Naive thymus-derived CD8-positive, alpha-beta T cell (primary cell): ENCODE measurements around the gene SMARCAL1. TPM values are rescaled to one million over a fixed set of nuclear protein-coding genes. Genes with fewer than 3 reads are reported as not detected.

Experiments used
- ATAC-seq, 2 donors: fragments of 150-1000 bp; cut with Tn5 transposase in 1 of 2; sonication (Bioruptor Pico), chemical (Tn5 transposase) in 1 of 2; 1 replicate in 1 of 2; 2 replicates in 1 of 2; pipeline ENCODE4 v1.10.0; 2021; ENCODE audit warnings: mild to moderate bottlenecking in 2 of 2, moderate library complexity in 2 of 2
- POLR2A ChIA-PET: fragments of 350-600 bp; sonication (Branson Sonifier 250); formaldehyde crosslinking; loops from one replicate; lab custom pipeline; 2021; ENCODE audit warnings: antibody characterized with exemption; lab: Charles Lee
- DNase-seq, 10 donors: peaks; one replicate each; pipeline versions ENCODE4 v3.0.0 to v3.0.0-alpha.2; 2020 to 2022
- H3K27ac Mint-ChIP-seq, 10 donors: one replicate each; pipeline ENCODE4 v1.8.0; 2020 to 2022; ENCODE audit warnings: mild to moderate bottlenecking in 10 of 10, mixed read lengths in 10 of 10, moderate library complexity in 4 of 10, inconsistent platforms in 1 of 10
- H3K27me3 Mint-ChIP-seq, 5 donors: one replicate each; pipeline ENCODE4 v1.8.0; 2021 to 2022; ENCODE audit warnings: mixed read lengths in 5 of 5
- H3K36me3 Mint-ChIP-seq, 3 donors: one replicate each; pipeline ENCODE4 v1.8.0; 2020 to 2022; ENCODE audit warnings: mixed read lengths in 3 of 3, mild to moderate bottlenecking in 2 of 3, inconsistent platforms in 1 of 3
- H3K4me1 Mint-ChIP-seq, 4 donors: one replicate each; pipeline ENCODE4 v1.8.0; 2021 to 2022; ENCODE audit warnings: mixed read lengths in 4 of 4
- H3K4me3 Mint-ChIP-seq, 10 donors: one replicate each; pipeline ENCODE4 v1.8.0; 2020 to 2022; ENCODE audit warnings: mild to moderate bottlenecking in 10 of 10, mixed read lengths in 10 of 10, moderate library complexity in 6 of 10, inconsistent platforms in 1 of 10
- H3K9me3 Mint-ChIP-seq, 9 donors: one replicate each; pipeline ENCODE4 v1.8.0; 2020 to 2022; ENCODE audit warnings: mixed read lengths in 9 of 9, mild to moderate bottlenecking in 3 of 9, inconsistent platforms in 1 of 9, moderate library complexity in 1 of 9
- polyA plus RNA-seq, 3 donors: library from polyadenylated mRNA; unstranded; fragments of 300-500 nt; fragmentation: Illumina TruSeq; gene quantifications; one replicate each; pipeline ENCODE4 v1.2.3, GENCODE V29; 2021
- total RNA-seq, 8 experiments: library from RNA in 2 of 8; stranded (reverse) in 2 of 8; gene quantifications; one replicate each; pipeline ENCODE4 v1.2.3 and lab custom pipeline; 2021 to 2026

The SMARCAL1 gene
- total and polyA plus RNA-seq, 5 experiments from 2014 or later: 18.7 to 22.5 (median 22.0) TPM

- H3K9me3 Mint-ChIP-seq: peaks cover 0 to 1% (median 0%) of the 10 kb centered on the region in 9 donors
- H3K27me3 Mint-ChIP-seq: no peaks in the 10 kb centered on the region
- POLR2A ChIA-PET: no interaction called here
- no peak overlapping the region for H3K27ac Mint-ChIP-seq
- H3K4me3 Mint-ChIP-seq: no peak overlapping the region
- H3K36me3 Mint-ChIP-seq: peaks cover 20 to 95% (median 54%) of the 10 kb centered on the region in 3 donors
- ATAC-seq (no peak), DNase-seq (no peak)
- peaks cover 11 to 30% (median 22%) of the 10 kb centered on the region in 4 donors for H3K4me1 Mint-ChIP-seq
Measured at GRCh38 chr2:216420367-216421101, 8.2 kb downstream of the SMARCAL1 start.

GRCh38 chr2:216423071-216423470 lies 10.8 kb downstream of the SMARCAL1 start:
- Mint-ChIP-seq H3K9me3 (peaks cover 0 to 1% (median 0%) of the 10 kb centered on the region in 9 donors), H3K27ac (peak overlapping the region in 1 of 10 donors; percentile 65), H3K4me1 (peaks cover 4 to 20% (median 10%) of the 10 kb centered on the region in 4 donors), H3K4me3 (no peak overlapping the region), H3K27me3 (no peaks in the 10 kb centered on the region), H3K36me3 (peaks cover 20 to 96% (median 58%) of the 10 kb centered on the region in 3 donors)
- DNase-seq (no peak), ATAC-seq (no peak)
- POLR2A ChIA-PET: no interaction called here

- DNase-seq (no peak), ATAC-seq (no peak)
- H3K27ac Mint-ChIP-seq: no peak overlapping the region
- H3K4me1 Mint-ChIP-seq: peaks cover 3 to 15% (median 7%) of the 10 kb centered on the region in 4 donors
- POLR2A ChIA-PET: no interaction called here
- peaks cover 28 to 97% (median 59%) of the 10 kb centered on the region in 3 donors for H3K36me3 Mint-ChIP-seq
- H3K9me3 Mint-ChIP-seq: peaks cover 0 to 1% (median 0%) of the 10 kb centered on the region in 9 donors
- no peak overlapping the region for H3K4me3 Mint-ChIP-seq
- no peaks in the 10 kb centered on the region for H3K27me3 Mint-ChIP-seq
Measured at GRCh38 chr2:216424274-216424673, 12.0 kb downstream of the SMARCAL1 start.

GRCh38 chr2:216425008-216425787 lies 12.9 kb downstream of the SMARCAL1 start:
- Mint-ChIP-seq H3K4me1 (peaks cover under 1 to 14% (median 3%) of the 10 kb centered on the region in 4 donors), H3K36me3 (peaks cover 31 to 99% (median 64%) of the 10 kb centered on the region in 3 donors), H3K9me3 (peaks cover 0 to 1% (median 0%) of the 10 kb centered on the region in 9 donors), H3K4me3 (no peak overlapping the region), H3K27ac (no peak overlapping the region), H3K27me3 (no peaks in the 10 kb centered on the region)
- POLR2A ChIA-PET: no interaction called here
- no peak for DNase-seq
- no peak for ATAC-seq

GRCh38 chr2:216426166-216426777 lies 14.0 kb downstream of the SMARCAL1 start:
- H3K27me3 Mint-ChIP-seq: no peaks in the 10 kb centered on the region
- H3K4me3 Mint-ChIP-seq: no peak overlapping the region
- ATAC-seq (no peak), DNase-seq (no peak)
- POLR2A ChIA-PET: no interaction called here
- peaks cover 0 to 1% (median 0%) of the 10 kb centered on the region in 9 donors for H3K9me3 Mint-ChIP-seq
- peaks cover 27 to 99% (median 63%) of the 10 kb centered on the region in 3 donors for H3K36me3 Mint-ChIP-seq
- peak overlapping the region in 1 of 10 donors; percentile 32 for H3K27ac Mint-ChIP-seq
- peaks cover 0 to 14% (median 1%) of the 10 kb centered on the region in 4 donors for H3K4me1 Mint-ChIP-seq

- DNase-seq: no peak
- peaks cover 27 to 99% (median 59%) of the 10 kb centered on the region in 3 donors for H3K36me3 Mint-ChIP-seq
- POLR2A ChIA-PET: no interaction called here
- H3K4me1 Mint-ChIP-seq: peaks cover 0 to 14% (median 1%) of the 10 kb centered on the region in 4 donors
- H3K27me3 Mint-ChIP-seq: no peaks in the 10 kb centered on the region
- H3K4me3 Mint-ChIP-seq: no peak overlapping the region
- H3K27ac Mint-ChIP-seq: no peak overlapping the region
- peaks cover 0 to 1% (median 0%) of the 10 kb centered on the region in 9 donors for H3K9me3 Mint-ChIP-seq
- no peak for ATAC-seq
Measured at GRCh38 chr2:216426938-216427337, 14.7 kb downstream of the SMARCAL1 start.

- Mint-ChIP-seq H3K27ac (peak overlapping the region in 2 of 10 donors; percentile 6 to 40), H3K36me3 (peaks cover 22 to 96% (median 56%) of the 10 kb centered on the region in 3 donors), H3K9me3 (peaks cover 0 to 1% (median 0%) of the 10 kb centered on the region in 9 donors), H3K27me3 (no peaks in the 10 kb centered on the region), H3K4me3 (no peak overlapping the region), H3K4me1 (peaks cover 0 to 3% (median 0%) of the 10 kb centered on the region in 4 donors)
- no peak for DNase-seq
- POLR2A ChIA-PET: no interaction called here
- ATAC-seq: no peak
Measured at GRCh38 chr2:216428618-216429350, 16.5 kb downstream of the SMARCAL1 start.

- no peaks in the 10 kb centered on the region for H3K27me3 Mint-ChIP-seq
- peaks cover 19 to 94% (median 54%) of the 10 kb centered on the region in 3 donors for H3K36me3 Mint-ChIP-seq
- DNase-seq: no peak
- no peak for ATAC-seq
- H3K4me1 Mint-ChIP-seq: peaks cover 0 to 3% (median 0%) of the 10 kb centered on the region in 4 donors
- H3K4me3 Mint-ChIP-seq: no peak overlapping the region
- peaks cover 0 to 1% (median 0%) of the 10 kb centered on the region in 9 donors for H3K9me3 Mint-ChIP-seq
- POLR2A ChIA-PET: no interaction called here
- peak overlapping the region in 2 of 10 donors; percentile 39 to 75 for H3K27ac Mint-ChIP-seq
Measured at GRCh38 chr2:216429428-216429827, 17.1 kb downstream of the SMARCAL1 start.

- Mint-ChIP-seq H3K27ac (no peak overlapping the region), H3K36me3 (peaks cover 19 to 92% (median 50%) of the 10 kb centered on the region in 3 donors)
- ATAC-seq: no peak
Measured at GRCh38 chr2:216430811-216431530, 18.7 kb downstream of the SMARCAL1 start.

GRCh38 chr2:216431531-216431856 lies 19.2 kb downstream of the SMARCAL1 start:
- POLR2A ChIA-PET: no interaction called here
- H3K27ac Mint-ChIP-seq: no peak overlapping the region
- peaks cover 23 to 92% (median 49%) of the 10 kb centered on the region in 3 donors for H3K36me3 Mint-ChIP-seq
- no peaks in the 10 kb centered on the region for H3K27me3 Mint-ChIP-seq
- DNase-seq: no peak
- no peak overlapping the region for H3K4me3 Mint-ChIP-seq
- no peaks in the 10 kb centered on the region for H3K9me3 Mint-ChIP-seq
- ATAC-seq: no peak
- peaks cover 0 to 3% (median 0%) of the 10 kb centered on the region in 4 donors for H3K4me1 Mint-ChIP-seq

More at GRCh38 chr2:216430811-216431530, 18.7 kb downstream of the SMARCAL1 start:
- no peaks in the 10 kb centered on the region for H3K27me3 Mint-ChIP-seq
- DNase-seq: no peak
- POLR2A ChIA-PET: no interaction called here
- H3K4me1 Mint-ChIP-seq: peaks cover 0 to 3% (median 0%) of the 10 kb centered on the region in 4 donors
- no peaks in the 10 kb centered on the region for H3K9me3 Mint-ChIP-seq
- H3K4me3 Mint-ChIP-seq: no peak overlapping the region

- Mint-ChIP-seq H3K27ac (no peak overlapping the region), H3K4me3 (no peak overlapping the region), H3K36me3 (peaks cover 18 to 79% (median 52%) of the 10 kb centered on the region in 3 donors), H3K9me3 (no peaks in the 10 kb centered on the region), H3K27me3 (no peaks in the 10 kb centered on the region), H3K4me1 (no peaks in the 10 kb centered on the region)
- ATAC-seq (no peak), DNase-seq (no peak)
- POLR2A ChIA-PET: no interaction called here
Measured at GRCh38 chr2:216436383-216436782, 24.1 kb downstream of the SMARCAL1 start.
